ENCODE measurements around the gene SDR42E2.
A peak's percentile ranks its signal among the peaks of the same experiment; 100 is the strongest.

- peak in 1 of 2 donors; percentile 8 for TF ChIP-seq CTCF (conservative IDR thresholded peaks at IDR 0.05 in 1 of 2, IDR thresholded peaks at IDR 0.05 in 1 of 2; ENCODE audit: extremely low read depth in 1 of 2, insufficient read depth in 1 of 2, low read depth in 1 of 2, low read length in 2 of 2)
- TF ChIP-seq EZH2 (IDR thresholded peaks at IDR 0.05; ENCODE audit: borderline replicate concordance, low read length), result no peak
These were observed 36.4 kb downstream of the SDR42E2 start for GRCh38 chr16:22198547-22199293.
